Fibroblast of skin of abdomen (primary cell): ENCODE data around the gene TMEM271.
"Not testable (repeated sequence)": the region's sequence is repeated elsewhere in the genome, so short reads cannot be mapped to it uniquely, and the experiment has no call there.

ENCODE experiments used
- DNase-seq: peaks from one replicate; pipeline ENCODE4 v3.0.0-alpha.2; 2013

TMEM271 gene

DNA sequence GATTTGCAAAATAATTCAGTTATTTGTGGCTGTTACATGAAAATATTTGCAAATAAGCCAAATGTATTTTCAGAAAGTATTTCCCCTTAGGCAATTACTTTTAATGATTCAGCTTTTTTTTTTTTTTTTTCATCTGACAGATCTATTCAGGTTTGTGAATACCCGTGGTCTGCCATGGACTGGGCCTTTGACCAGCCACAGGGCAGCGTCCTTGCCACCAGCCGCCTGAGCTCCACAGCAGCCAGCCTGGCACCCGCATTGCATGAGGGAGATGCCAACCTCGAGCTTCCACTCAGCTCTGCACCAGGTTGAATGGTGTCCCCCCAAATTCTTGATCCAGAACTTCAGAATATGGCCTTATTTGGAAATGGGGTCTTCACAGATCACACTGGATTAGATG is 14.7 kb downstream of the TMEM271 start:
- DNase-seq = no peak

- no peak for DNase-seq
Measured at GRCh38 chr4:560731-561291, 15.3 kb downstream of the TMEM271 start.

GRCh38 chr4:560061-560460 is 16.0 kb downstream of the TMEM271 start:
- DNase-seq = no peak

DNA sequence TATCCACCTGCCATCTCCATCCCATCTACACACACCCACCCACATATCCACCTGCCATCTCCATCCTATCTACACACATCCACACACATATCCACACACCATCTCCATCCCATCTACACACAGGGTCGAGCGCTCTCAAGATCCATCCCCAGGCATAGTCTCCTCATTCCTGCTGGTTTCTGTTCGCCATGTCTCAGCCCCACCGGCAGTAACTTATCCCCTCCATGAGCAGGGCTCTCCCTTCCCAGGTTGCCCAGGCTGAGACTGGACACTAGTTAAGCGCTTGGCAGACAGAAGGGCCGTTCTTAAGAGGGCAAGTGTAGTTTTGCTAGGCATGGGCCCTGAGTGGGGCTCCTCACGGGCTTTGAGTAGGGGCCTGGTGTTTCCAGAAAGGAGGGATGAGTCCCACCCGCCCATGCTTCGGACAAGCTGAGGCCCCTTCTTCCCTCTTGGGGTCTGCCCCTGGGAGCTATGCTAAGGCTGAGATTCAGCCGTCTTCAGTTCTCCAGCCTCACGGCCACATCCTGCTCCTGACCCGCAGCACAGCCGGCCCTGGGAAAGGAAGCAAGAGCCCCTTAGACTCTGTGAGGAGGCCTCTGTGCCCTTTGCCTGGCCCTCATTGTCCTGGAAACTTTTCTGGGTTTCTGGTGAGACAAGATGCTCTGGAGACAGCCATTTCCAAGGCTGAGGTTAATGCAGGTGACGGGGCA is 20.4 kb downstream of the TMEM271 start:
- DNase-seq = no peak

GRCh38 chr4:554793-555320 is 21.2 kb downstream of the TMEM271 start:
- DNase-seq = not testable (repeated sequence)

GRCh38 chr4:552019-552418 is 24.1 kb downstream of the TMEM271 start:
- DNase-seq = no peak

GRCh38 chr4:550268-550667 is 25.8 kb downstream of the TMEM271 start:
- DNase-seq = not testable (repeated sequence)

DNA sequence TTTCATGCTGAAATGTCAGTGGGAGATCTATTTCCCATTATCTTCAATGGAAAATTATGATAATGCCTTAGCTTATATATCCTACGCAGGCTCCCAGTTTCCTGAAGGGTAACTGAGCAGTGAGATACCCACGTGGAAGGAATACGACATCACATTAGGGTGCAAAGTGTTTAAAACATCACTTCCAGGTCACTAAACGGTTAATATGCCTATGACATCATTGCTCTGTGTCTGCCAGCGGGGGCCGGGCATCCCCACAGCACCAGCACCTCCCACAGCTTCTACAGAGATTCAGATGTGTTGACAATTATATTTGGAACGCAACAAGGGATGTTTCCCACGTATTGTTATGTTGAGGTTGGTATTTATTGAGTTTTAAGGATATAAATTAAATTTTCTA is 27.1 kb downstream of the TMEM271 start:
- DNase-seq = no peak

- no peak for DNase-seq
Measured at GRCh38 chr4:545612-546011, 30.5 kb downstream of the TMEM271 start.

DNA sequence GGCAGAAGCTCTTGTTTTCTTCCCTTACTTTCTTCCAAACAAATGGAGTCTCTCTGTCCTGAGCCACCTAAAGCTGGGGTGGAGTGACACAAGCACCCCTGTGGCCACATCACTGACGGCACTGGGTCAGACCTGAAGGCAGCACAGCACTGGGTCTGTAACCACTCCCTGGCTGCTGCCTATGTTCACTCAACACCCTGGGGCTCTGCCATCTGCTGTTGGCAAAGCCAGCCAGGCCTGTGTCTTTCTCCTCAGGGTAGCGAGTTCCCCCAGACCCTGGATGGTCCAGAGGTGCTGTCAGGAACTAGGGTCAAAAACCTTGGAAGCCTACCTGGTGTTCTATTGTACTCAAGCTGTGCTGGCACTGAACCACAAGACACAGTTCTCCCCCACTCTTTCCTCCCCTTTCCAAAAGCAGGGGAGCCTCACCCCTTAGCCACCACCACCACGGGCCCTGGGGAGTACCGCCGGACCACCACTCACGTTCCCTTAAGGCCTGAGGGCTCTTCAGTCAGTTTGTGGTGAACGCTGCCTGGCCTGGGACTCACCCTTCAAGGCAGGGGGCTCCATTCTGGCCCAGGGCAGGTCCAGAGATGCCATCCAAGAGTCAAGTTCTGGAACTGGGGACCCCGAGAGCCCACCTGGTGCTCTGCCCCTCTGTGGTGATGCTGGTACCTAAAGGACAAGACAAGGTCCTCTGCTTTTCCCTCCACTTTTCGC is 31.5 kb downstream of the TMEM271 start:
- DNase-seq = no peak

DNA sequence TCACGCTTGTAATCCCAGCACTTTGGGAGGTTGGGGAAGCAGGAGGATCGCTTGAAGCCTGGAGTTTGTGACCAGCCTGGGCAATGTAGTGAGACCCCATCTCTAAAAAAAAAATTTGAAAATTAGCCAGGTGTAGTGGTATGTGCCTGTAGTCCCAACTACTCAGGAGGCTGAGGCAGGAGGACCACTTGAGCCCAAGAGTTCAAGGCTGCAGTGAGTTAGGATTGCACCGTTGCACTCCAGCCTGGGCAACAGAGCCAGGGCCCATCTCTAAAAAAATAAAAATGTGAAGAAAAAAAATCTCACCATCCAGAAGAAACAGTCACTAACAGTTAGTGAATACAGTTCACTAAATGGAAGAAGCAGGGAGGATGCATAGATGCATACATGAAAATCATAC is 34.8 kb downstream of the TMEM271 start:
- DNase-seq = no peak

- DNase-seq = no peak
Measured at GRCh38 chr4:538542-539142, 37.5 kb downstream of the TMEM271 start.

DNA sequence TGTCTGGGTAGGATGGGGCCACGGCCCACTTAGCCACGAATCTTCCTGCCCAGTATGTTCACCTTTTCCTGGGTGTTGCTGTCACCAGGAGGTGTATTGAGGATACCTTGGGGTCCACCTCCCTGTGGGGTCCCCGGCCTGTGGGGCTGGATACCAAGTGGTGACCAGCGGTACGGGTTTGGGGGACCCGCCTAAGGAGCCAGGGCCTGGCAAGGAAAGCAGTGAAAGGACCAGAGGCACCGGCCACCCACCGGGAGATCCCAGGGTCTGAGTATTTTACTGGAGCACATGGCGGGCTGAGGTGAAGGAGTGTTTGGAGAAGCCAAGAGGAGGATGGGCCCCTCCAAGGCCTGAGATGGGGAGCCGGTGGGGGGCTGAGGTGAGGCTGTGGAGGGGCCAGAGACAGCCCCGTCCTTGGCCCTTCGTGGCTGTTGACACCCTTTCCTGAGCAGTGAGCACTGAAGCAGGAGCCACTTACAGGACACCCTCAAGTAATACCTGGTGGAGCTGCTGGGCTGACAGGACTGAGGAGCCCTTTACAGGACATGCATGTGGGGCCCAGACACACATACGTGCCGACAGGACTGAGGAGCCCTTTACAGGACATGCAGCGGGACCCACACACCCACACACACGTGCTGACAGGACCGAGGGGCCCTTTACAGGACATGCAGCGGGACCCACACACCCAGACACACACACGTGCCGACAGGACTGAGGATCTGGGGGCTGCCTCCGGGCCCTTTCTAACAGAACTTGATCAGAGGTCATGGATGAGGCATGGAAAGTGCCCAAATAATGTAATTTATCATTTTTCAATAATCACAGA is 38.4 kb downstream of the TMEM271 start:
- DNase-seq = no peak

GRCh38 chr4:536351-536972 is 39.6 kb downstream of the TMEM271 start:
- DNase-seq = no peak

- no peak for DNase-seq
Measured at GRCh38 chr4:535924-536281, 40.2 kb downstream of the TMEM271 start.

DNA sequence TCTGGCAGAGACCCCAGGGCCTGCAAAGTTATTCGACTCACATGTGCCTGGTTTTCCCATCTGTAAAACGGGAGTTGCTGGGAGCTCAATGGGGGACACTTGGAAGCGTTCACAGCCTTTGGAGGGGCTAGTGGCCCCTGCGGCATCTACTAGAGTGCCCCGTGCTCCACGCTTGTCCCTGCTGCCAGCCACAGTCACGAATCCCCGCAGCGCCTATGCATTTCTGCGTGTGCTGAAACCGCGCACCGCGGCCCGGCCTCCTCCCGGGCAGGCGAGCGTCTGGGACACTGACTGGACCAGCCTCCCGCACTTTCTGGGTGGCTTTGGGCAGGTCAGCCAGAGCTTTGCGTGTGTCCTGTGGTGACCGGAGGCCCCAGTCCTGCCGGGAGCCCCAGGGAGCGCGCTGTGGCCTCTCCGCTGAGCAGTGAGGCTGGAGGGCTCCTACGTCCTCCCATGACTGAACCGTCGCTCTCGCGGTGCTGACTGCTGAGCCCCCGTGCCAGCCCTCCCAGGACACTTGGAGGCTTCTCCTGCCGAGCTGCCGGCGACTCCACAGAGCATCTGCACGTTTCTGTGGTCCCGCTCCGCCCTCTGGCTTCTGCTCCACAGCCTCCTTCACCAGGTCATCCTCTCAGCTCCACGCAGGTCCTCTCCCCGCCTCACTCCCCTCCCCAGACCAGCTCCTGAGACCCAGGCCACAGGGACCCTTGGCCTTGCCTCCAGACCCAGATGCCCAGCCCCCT is 40.7 kb downstream of the TMEM271 start:
- DNase-seq = no peak

DNA sequence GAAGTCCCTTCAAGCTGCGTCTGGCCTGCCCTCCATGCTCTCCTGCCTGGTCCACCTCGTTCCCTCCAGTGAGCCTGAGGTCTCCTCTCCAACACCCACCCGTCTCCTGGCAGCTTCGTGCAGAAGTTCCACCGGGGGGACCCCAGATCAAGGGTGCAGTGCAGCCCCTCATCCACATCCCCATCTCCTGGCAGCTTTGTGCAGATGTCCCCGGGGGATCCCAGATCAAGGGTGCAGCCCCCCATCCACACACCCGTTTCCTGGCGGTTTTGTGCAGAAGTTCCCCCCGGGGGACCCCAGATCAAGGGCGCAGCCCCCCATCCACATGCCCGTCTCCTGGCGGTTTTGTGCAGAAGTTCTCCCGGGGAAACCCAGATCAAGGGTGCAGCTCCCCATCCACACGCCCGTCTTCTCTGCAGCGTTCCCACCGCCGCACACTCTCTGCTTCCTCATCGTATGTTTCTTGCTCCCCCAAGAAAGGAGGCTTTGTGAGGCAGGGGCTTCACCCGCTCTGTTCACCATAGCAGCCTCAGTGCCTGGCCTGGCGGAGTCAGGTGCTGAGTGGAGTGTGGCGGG is 41.4 kb downstream of the TMEM271 start:
- no peak for DNase-seq

DNA sequence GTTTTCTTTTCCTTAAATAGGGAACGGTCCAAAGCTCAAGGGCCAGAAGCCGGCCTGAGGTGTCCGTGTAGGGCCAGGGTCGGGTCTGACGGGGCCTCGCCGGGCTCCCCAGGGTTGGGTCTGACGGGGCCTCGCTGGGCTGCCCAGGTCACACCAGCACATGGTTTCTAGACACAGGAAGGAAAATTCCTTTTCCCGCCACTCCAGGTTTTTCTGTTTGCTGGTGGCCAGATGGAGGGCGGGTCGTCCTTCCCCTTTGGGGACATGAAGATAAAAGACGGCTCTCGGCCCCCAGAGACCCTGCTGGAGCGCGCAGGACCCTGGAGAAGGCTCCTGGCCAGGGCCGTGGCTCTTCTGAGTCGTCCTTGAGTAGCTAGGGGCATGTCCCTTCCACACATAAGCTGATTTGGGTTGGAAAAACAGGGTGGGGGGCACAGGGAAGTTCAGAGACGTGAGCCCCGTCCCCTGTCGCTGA is 42.0 kb downstream of the TMEM271 start:
- no peak for DNase-seq

DNA sequence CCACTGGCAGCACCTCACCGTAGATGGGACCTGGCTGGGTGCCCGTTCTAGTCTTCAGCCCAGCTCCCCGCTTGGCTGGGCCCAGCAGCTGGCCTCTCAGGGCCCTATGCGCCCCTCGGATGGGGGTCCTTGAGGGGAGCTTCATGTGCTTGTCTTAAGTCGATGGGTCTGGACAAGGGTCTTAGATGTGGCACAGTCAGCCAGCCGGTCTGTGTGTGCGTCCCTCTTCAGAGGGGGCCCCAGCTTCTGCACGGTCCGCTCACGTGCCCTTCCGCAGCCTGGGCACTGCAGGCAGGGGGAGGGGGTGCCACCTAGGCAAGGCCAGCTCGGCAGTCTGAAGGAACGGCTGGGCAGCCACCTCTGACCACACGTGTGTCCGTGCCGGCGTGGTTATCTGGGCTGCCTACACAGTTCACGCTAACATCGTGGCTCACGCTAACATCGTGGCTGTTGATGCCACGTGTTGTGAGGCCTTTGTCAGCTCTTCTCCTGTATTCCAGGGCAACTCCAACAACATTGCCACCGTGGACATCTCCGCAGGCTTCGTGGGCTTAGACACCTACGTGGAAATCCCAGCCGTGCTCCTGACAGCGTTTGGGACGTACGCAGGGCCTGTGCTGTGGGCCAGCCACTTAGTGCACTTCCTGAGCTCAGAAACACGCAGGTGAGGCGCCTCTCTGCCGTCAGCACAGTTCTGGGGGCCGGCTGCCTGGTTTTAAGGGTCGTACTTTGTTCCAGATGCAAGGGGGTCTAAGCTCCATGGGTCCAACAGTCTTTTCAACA is 42.6 kb downstream of the TMEM271 start:
- DNase-seq = no peak
